ENCODE data around the gene TIGD4.
A peak's percentile ranks its signal among the peaks of the same experiment; 100 is the strongest.

TIGD4 gene

DNA sequence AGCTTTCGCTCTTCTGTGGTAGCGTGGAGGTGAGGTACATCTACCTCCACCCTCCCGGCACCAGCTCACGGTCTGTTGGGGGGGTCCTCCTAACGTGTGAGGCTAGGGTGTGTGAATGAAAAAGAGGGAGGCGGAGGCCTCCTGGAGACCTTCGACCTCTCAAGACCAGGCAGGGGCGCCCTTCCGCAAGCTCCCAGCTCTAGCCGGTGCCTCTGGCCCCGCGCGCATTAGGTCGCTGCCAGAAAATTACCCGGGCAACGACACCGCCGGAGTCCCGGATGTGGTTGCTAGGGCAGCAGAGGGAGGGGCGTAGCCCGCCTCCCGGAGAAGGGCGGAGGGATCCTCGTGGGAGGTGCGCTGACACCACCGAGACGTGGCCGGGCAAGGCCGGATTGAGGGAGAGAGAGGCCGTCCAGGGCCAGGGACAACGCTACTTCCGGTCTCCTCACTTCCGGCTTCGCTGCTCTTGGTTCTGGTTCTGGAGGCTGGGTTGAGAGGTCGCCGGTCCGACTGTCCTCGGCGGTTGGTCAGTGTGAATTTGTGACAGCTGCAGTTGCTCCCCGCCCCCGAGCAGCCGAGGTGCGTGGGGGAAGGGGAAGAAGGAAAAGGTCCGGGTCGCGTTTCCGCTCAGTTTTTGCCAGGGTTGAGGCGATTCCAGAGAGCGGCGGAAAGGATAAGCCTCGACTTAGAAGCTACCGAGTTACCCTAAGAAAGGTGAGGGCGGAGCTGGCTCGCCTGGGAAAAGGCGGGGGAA lies at the start of gene TIGD4, which contains the start of gene ARFIP1:
Gene TIGD4 (minus strand): TSS at position 218 of the 754 bp plus-strand sequence. CDS start 8,726 bp downstream, outside the sequence.
Gene ARFIP1 (plus strand): TSS at position 442 of the 754 bp plus-strand sequence. CDS start 49,680 bp downstream, outside the sequence.
- DNase-seq (ENCODE audit: low read depth in 2 of 2): peak; percentile 91 to 93

GRCh38 chr4:152828122-152828521 lies 48.6 kb upstream of the TIGD4 start:
- DNase-seq (ENCODE audit: low read depth in 2 of 2): no peak

DNA sequence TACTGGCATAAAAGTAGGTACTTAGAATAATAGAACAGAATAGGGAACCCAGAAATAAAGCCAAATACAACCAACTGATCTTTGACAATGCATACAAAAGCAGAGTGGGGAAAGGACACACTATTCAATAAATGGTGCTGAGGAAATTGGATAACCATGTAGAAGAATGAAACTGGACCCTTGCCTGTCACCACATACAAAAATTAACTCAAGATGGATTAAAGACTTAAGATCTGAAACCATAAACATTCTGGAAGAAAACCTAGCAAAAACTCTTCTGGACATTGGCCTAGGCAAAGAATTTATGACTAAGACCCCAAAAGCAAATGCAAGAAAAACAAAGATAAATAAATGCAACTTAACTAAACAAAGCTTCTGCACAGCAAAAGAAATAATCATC lies 45.8 kb upstream of the TIGD4 start:
- no peak for DNase-seq (ENCODE audit: low read depth in 2 of 2)

DNA sequence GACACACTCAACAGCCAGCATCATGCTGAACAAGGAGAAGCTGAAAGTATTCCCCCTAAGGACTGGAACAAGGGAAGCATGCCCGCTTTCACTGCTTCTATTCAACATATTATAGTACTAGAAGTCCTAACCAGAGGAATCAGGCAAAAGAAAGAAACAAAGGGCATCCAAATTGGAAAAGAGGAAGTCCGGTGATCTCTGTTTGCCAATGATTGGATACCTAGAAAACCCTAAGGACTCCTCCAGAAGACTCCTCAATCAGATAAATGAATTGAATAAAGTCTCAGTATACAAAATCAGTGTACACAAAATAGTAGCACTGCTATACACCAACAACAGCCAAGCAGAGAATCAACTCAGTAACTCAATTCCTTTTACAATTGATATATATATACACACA lies 45.0 kb upstream of the TIGD4 start:
- DNase-seq (ENCODE audit: low read depth in 2 of 2): no peak

- DNase-seq (ENCODE audit: low read depth in 2 of 2): no peak
These were observed 42.8 kb upstream of the TIGD4 start for GRCh38 chr4:152822323-152822722.

GRCh38 chr4:152820073-152820472 lies 40.5 kb upstream of the TIGD4 start:
- DNase-seq (ENCODE audit: low read depth in 2 of 2): no peak

- DNase-seq (ENCODE audit: low read depth in 2 of 2): no peak
These were observed 39.6 kb upstream of the TIGD4 start for GRCh38 chr4:152819026-152819645.

DNA sequence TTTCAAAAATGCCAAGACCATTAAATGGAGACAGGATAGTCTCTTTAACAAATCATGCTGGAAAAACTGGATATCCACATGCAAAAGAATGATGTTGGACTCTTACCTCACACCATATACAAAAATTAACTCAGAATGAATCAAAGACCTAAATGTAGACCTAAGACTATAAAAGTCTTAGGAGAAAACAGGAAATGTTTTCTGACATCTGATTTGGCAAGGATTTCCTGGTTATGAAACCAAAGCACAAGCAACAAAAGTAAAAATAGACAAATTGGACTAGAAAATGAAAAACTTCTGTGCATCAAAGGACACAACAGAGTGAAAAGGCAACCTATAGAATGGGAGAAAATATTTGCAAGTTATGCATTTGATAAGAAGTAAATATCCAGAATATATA lies 37.8 kb upstream of the TIGD4 start:
- DNase-seq (ENCODE audit: low read depth in 2 of 2): no peak

GRCh38 chr4:152815078-152815477 lies 35.5 kb upstream of the TIGD4 start:
- no peak for DNase-seq (ENCODE audit: low read depth in 2 of 2)

DNA sequence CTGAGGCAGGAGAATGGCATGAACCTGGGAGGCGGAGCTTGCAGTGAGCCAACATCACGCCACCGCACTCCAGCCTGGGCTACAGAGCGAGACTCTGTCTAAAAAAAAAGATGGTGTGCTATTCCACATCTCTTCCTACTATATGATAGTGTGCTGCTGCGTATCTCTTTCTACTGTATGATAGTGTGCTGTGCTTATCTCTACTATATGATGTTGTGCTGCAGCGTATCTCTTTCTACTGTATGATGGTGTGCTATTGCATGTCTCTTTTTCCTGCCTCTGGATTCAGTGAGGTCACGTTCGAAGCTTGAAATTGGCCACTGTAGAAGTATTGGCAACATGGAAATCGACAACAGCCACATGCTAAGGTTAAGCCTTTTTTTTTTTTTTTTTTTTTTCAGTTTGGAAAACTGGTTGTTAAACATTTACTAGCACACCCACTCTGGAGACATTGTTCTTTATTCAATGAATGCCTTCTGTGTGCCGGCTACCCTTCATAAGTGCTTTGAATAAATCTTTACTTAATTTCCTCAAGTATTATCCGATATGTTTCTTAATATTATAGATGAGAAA lies 31.3 kb upstream of the TIGD4 start:
- no peak for DNase-seq (ENCODE audit: low read depth in 2 of 2)

DNA sequence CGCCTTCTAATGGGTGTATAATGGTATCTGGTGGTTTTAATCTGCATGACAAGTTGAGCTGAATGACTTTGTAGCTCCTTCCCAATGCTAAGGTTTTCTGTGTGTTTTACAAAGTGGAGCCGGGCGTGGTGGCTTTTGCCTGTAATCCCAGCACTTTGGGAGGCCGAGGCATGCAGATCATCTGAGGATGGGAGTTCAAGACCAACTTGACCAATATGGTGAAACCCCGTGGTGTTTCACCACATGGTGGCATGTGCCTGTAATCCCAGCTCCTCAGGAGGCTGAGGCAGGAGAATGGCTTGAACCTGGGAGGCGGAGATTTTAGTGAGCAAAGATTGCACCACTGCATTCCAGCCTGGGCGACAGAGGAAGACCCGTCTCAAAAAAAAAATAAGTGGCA lies 29.1 kb upstream of the TIGD4 start:
- no peak for DNase-seq (ENCODE audit: low read depth in 2 of 2)

DNA sequence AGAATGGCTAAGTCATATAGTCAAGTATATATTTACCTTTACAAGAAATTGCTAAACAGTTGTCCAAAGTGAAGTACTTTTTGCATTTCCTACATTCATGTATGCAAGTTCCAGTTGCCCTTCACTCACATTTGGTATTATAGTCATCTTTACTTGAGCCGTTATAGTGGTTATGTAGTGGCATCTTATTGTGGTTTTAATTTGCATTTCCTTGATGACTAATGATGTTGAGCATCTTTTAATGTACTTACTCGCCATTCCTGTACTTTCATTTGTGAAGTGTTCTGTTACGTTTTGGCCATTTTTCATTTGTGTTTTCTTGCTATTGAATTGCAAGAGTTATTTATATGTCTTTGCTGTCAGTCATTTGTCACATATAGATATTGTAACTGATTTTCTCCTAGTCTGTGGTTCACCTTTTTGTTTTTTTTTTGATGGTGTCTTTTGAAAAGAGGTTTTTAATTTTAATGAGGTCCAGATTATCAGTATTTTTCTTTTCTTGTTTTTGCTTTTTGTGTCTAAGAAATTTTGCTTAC lies 27.8 kb upstream of the TIGD4 start:
- DNase-seq (ENCODE audit: low read depth in 2 of 2): no peak

- no peak for DNase-seq (ENCODE audit: low read depth in 2 of 2)
These were observed 27.1 kb upstream of the TIGD4 start for GRCh38 chr4:152806501-152807125.

DNA sequence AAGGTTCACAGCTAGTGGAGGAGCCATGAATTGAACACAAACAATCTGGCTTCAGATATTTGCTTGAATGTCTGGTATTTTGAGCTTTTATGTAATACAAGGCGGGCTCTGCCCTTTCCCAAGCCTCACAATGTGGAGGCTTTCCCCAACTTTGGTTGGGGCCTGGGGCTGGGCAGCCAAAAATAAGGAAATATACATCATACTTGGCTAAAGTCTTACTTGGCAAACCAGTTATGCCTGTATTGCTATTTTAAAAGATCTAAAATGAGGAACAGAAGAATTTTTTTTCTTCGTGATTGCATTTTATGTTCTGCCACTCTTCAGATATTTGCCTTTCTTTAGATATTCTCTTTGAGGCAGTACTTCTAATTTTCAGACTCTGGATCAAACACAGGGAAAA lies 26.3 kb upstream of the TIGD4 start:
- no peak for DNase-seq (ENCODE audit: low read depth in 2 of 2)

DNA sequence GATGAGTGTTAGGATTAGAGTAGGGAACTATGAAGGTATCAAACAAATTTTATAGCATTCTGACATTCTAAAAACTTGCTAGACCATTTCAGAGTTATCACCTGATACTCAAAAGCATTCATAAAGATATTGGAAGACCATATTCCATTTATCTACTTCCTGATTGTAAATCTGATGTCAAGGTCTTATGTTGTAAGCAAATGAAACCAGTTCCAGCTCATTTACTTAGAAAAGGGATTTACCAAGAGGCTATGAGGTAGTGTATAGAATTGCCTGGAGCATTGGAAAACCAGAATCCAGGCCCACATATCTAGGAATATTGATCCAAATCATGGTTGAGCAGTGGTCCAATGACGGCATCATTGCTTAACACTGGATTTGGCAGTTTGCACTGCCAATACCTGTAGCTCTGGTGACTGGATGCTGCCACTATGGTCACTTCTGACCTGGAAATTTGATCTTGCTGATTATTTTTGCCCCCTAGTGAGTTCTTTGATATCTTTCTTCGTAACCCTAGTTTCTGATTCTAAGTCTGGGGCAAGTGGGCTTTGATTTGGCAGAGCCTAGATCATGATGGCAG lies 25.6 kb upstream of the TIGD4 start:
- DNase-seq (ENCODE audit: low read depth in 2 of 2): no peak

DNA sequence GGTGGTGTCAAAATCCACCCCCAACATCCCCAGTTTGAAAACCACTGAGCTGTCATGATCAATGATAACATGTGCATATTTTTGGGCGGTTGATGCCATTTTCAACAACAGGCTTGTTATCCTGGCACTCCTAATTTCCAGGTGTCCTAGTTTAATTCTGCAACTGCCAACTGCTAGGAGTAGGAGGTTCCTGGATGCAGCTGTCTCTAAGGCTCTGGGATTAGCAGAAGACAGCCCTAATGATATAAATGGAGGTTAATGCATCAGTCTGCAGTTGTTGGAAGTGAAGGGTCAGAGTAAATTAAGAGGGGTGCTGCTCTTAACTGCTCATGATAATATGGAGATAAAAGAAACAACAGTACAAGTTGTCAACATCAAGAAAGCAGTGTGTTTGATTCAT lies 24.0 kb upstream of the TIGD4 start:
- DNase-seq (ENCODE audit: low read depth in 2 of 2): no peak

GRCh38 chr4:152795891-152796290 lies 16.4 kb upstream of the TIGD4 start:
- no peak for DNase-seq (ENCODE audit: low read depth in 2 of 2)

- no peak for DNase-seq (ENCODE audit: low read depth in 2 of 2)
These were observed 7.1 kb upstream of the TIGD4 start for GRCh38 chr4:152786627-152787026.

GRCh38 chr4:152785639-152786615 lies 6.4 kb upstream of the TIGD4 start:
- no peak for DNase-seq (ENCODE audit: low read depth in 2 of 2)

DNA sequence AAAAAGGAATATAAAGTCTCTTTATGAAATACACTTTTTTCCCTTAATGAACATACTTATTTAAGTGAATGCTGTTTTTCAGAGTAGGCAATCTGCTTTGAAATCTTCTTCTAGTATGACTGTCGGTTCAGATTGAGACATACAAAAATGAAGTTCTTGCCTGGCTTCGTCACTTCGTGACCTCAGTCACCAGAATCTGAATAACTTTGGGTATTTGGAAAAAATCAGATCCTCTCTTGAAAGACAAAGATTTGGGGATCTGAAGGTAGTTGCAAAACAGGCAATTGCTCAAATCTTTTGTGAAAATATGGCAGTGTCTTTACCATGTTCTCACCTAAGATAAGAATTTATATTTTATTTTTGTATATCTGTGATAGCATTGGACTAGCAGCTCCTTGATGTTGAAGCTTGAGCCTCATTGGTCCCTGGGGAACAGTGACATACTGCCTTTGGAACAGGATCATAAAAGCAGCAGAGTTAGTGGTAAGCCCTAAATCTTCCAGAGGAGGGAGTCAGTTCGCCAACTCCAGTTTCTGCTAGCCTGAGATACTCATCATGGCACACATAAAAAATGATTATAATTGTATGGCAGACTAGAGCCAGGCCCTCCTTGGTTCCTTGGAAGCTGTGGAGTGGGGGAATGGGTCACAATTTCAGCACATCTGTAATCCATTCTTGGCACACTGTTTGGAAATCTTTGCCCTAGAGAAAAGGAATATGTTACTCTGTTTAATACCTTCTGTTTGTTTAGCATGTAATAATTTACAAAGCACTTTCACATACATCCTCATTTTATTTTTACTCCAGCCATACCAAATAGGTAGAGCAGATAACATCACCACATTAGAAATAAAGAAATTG lies 5.2 kb upstream of the TIGD4 start:
- DNase-seq (ENCODE audit: low read depth in 2 of 2): no peak

All from stimulated activated CD8-positive, alpha-beta memory T cell treated with anti-CD3 and anti-CD28 coated beads, Interleukin-15, amount 100 ng/mL, for 48 hours (primary cell).